Measurements from ENCODE around the gene PNCK.
"Not testable (repeated sequence)": the region's sequence is repeated elsewhere in the genome, so short reads cannot be mapped to it uniquely, and the experiment has no call there.

PNCK gene

GRCh38 chrX:153685751-153686696, 12.4 kb upstream of the PNCK start:
- DNase-seq = no peak

- no peak for DNase-seq
Observed at GRCh38 chrX:153685156-153685536, 11.5 kb upstream of the PNCK start.

GRCh38 chrX:153684467-153685155, 11.0 kb upstream of the PNCK start:
- no peak for DNase-seq

- not testable (repeated sequence) for DNase-seq
Observed at GRCh38 chrX:153683486-153683885, 9.9 kb upstream of the PNCK start.

DNA sequence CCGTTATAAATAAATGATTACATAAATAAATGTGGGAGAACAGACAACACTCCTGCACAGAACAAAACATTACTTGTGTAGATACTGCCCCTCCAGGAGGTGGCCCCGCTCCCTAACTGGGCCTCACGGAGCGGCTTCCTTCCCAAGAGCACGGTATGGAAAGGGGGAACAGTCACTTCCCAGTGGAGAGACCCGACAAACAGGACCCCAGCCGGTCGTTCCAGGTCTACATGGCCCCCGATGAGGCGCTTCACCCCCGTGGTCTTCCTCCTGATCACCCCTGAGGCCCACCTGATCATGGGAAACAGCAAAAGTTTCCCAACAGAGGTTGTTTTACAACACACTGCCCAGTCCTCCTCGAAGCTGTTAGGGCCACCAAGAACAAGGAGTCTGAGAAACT, 7.6 kb upstream of the PNCK start:
- no peak for DNase-seq

DNA sequence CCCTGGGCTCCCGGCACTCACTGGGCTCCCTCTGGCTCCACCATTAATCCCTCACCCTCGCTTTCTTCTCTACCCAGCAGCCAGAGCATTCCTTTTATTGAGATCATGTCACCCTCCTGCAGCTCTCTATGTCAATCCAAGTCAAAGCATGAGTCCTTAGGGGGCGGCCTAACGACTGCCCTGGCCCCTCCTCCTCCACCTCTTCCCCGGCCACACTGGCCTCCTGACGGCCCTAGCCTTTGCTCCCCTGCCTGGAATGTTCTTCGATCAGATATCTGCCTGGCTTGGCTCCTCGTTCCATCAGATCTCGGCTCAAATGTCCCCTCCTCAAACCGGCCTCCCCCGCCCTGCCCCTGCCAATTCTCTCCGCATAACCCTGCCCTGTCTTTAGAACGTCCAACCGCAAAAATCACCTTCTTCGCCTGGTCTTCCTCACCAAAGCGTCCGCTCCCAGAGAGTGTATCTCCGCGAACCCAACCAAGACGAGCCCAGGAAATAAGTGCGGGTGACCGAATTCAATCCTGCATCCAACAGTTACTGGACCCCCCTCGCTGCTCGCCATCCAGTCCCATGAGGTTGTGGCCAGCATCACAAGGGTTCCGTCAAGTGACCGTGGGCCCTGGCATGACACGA, 722 bp upstream of the PNCK start:
- no peak for DNase-seq

GRCh38 chrX:153672531-153673427, 834 bp downstream of the PNCK start:
- no peak for DNase-seq

- no peak for DNase-seq
Observed at GRCh38 chrX:153671589-153672530, 1.8 kb downstream of the PNCK start.

DNA sequence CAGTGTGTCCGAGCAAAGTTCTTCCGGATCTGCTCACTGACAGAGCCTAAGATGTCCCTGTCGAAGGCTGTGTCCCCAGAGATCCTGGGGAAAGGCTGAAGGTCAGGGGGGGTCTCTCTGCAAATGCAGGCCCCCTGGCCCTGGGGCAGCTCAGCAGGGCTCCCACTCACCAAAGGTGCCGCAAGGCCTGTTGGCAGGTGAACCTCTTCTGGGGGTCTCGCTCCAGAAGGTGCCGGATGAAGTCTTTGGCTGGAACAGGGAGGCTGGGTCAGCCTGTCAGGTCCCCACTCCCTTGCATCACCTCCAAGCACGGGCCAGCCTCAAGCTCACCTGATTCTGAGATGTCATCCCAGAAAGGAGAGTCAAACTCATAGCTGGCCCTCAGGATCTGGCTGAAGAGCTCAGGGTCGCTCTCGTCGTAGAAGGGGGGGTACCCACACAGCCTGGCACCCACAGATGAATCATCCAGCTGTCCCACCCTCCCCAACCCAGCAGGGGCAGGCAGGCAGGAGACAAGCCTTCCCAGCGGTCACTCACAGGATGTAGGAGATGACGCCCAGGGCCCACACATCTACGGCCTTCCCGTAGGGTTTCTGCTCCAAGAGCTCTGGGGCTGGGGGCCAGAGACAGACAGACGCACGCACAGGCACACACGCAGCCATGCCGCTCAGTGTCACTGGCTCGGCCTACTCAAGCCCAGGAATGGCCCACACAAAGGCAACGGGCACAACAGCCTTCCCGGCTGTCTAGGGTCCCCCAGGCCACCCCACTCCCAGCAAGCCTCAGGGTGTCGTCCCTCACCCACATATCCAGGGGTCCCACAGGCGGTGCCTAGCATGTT, 2.6 kb downstream of the PNCK start:
- no peak for DNase-seq

GRCh38 chrX:153669901-153670731, 3.5 kb downstream of the PNCK start:
- DNase-seq = no peak

GRCh38 chrX:153669174-153669890, 4.3 kb downstream of the PNCK start:
- no peak for DNase-seq

GRCh38 chrX:153668423-153669173, 5.0 kb downstream of the PNCK start:
- no peak for DNase-seq

DNA sequence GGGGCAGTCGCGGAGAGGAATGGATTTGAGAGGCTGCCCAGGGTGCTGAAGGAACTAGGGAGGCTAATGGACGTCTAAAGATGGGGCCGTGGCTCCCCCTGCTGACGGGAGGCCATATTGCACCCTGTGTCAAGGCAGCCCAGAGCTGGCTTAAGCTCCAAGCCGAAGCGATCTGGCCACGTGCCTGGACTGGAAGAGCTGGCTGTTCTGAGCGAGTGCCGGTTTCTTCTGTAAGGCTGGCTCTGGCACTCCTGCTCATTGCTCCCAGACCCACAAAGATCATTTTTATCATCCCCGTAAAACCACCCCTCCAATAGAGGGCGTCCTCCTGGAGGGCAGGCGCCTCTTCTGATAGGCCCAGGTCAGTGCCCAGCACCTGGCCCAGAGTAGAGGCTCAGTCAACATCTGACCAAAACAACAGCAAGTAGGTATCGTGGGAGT, 5.6 kb downstream of the PNCK start:
- peak; percentile 19 for DNase-seq

DNA sequence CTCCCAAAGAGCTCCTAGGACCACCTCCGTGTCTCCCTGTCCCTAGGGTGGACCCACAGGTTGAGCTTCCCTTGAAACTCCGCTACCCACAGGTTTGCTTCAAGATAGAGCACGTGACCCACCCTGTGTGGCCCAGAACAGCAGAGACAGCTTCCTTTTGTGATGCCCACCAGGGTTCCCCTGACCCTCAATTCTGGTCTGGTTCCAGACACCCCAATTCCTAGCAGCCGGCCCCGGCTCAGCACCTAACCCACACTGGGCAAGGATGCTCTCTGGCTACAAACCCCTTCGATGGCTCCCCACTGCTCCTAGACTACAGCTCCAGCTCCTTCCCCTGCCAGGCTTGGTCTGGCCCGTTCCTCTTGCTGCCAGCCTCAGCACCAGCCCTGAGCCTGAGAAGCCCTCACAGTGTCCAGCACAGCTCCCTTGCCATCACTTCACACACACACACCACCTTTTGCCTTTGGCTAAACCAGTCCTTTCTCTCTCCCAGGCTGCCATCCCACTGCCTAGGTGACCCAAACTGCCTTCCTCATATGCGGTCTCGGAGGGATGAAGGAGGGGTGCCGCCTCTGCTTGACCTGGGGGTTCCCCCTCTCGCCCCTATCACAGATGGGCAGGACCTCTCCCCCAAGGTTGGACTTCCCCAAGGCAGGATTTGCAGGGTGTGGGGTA, 6.2 kb downstream of the PNCK start:
- DNase-seq = no peak

GRCh38 chrX:153665726-153666306, 7.8 kb downstream of the PNCK start:
- DNase-seq = no peak

GRCh38 chrX:153662266-153662665, 11.3 kb downstream of the PNCK start:
- no peak for DNase-seq

- no peak for DNase-seq
Observed at GRCh38 chrX:153659268-153659667, 14.3 kb downstream of the PNCK start.

All from GOT3 (cell line).